ELR (cell line): ENCODE data around the gene GUK1.

Source experiments
- DNase-seq: peaks from one replicate; pipeline ENCODE4 v3.0.0-alpha.2; 2015; ENCODE audit warnings: low read depth

GUK1 gene

GRCh38 chr1:228163007-228163753 lies 23.1 kb downstream of the GUK1 start:
- no peak for DNase-seq

- DNase-seq = no peak
These were observed 23.9 kb downstream of the GUK1 start for GRCh38 chr1:228163776-228164519.

- no peak for DNase-seq
These were observed 24.7 kb downstream of the GUK1 start for GRCh38 chr1:228164561-228165371.

- DNase-seq = peak; percentile 99
These were observed 25.5 kb downstream of the GUK1 start, which contains the start of gene IBA57 for GRCh38 chr1:228165372-228166169. TSS of gene IBA57 (plus strand) at chr1:228165804. CDS start at chr1:228165817, 13 bp downstream.

- peak; percentile 71 for DNase-seq
These were observed 26.3 kb downstream of the GUK1 start for GRCh38 chr1:228166170-228166936.

GRCh38 chr1:228168563-228169270 lies 28.6 kb downstream of the GUK1 start:
- DNase-seq = no peak

- no peak for DNase-seq
These were observed 29.3 kb downstream of the GUK1 start for GRCh38 chr1:228169345-228169744.

- DNase-seq = no peak
These were observed 30.6 kb downstream of the GUK1 start for GRCh38 chr1:228170666-228171065.

- no peak for DNase-seq
These were observed 31.3 kb downstream of the GUK1 start for GRCh38 chr1:228171221-228171891.

- DNase-seq = no peak
These were observed 32.8 kb downstream of the GUK1 start for GRCh38 chr1:228172591-228173527.

GRCh38 chr1:228173528-228174481 lies 33.7 kb downstream of the GUK1 start:
- DNase-seq = peak; percentile 16

- DNase-seq = peak; percentile 22
These were observed 34.6 kb downstream of the GUK1 start for GRCh38 chr1:228174482-228175315.

- DNase-seq = no peak
These were observed 35.4 kb downstream of the GUK1 start for GRCh38 chr1:228175316-228176023.

GRCh38 chr1:228176024-228176395 lies 35.9 kb downstream of the GUK1 start:
- DNase-seq = no peak

GRCh38 chr1:228176461-228177182 lies 36.5 kb downstream of the GUK1 start:
- DNase-seq = no peak
